Stimulated activated CD8-positive, alpha-beta memory T cell treated with anti-CD3 and anti-CD28 coated beads, Interleukin-7, amount 100 ng/mL, for 1 hour (primary cell): ENCODE data around the gene MYH3.

Experiments
- DNase-seq, 2 donors: peaks; one replicate each; pipeline ENCODE4 v3.0.0-alpha.2; 2020; ENCODE audit warnings: low read depth in 2 of 2

MYH3 gene

DNA sequence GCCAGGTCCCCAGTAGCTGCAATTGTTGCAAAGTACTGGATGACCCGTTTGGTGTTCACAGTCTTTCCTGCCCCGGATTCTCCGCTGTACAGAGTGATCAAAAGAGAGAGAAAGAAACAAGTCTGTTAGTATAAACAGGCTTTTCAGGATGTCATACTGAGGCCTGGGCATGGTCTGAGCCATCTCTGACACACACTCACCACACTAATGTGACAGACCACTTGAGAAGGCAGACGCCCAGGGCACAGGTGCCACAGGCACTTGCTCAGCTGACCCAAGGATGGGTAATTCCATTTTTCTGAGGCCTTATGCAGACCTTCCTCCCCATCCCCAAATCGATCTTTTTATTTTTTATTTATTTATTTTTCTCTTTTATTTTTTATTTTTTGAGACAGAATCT is 7.5 kb downstream of the MYH3 start:
- DNase-seq = no peak

DNA sequence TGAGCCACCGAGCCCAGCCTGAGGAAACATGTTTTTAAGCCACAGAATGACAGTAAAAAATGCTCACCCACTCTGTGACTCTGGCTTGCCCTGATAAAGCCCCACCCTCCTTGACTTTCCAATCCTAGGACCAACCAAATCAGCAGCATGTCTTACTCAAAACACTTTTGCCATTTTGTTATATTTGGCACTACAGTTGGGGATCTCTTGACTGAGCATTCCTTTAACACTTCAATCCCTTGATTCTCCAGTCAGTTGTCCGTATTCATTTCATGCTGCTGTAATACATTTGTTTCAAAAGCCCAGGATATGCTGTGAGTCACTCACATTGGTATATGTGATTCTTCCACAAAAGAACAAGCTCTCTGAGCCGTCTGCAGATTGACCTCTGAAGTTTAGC is 8.2 kb downstream of the MYH3 start:
- no peak for DNase-seq

DNA sequence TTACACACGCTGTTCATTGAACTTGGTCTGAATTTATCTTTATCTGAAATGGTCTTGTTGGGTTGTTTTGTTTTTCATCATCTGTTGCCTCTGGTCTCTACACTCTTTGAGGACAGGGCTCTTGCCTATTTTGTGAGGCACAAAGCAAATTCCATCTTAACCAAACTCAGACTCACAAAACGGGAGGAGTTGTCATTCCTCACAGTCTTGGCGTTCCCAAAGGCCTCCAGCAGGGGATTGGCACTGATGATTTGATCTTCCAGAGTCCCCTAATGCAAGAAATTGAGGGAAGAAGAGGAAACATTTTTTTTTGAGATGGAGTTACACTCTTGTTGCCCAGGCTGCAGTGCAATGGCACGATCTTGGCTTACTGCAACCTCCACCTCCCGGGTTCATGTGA is 8.7 kb downstream of the MYH3 start:
- no peak for DNase-seq

DNA sequence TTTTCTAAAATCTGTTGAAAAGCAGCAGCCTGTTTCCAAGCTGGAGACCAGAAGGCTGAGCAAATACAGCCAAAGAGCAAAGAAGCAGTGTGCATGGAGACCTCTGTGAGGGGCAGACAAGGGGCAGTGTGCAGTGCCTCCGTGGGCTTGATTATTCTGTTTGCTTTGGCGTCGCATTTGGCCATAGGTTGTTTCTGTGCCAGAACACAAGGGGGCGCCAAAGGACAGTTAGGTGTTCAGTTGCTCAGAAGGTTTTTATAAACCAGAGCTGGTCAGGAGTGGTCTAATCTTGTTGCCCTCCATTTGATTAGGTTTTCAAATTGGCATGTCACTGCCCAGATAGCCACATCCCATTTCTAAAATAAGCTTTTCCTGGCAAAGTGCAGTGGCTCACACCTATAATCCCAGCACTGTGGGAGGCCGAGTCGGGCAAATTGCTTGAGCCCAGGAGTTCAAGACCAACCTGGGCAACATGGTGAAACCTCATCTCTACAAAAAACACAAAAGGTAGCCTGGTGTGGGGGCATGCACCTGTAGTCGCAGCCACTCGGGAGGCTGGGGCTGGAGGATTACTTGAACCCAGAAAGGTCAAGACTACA is 10.6 kb downstream of the MYH3 start:
- peak; percentile 50 to 59 for DNase-seq

DNA sequence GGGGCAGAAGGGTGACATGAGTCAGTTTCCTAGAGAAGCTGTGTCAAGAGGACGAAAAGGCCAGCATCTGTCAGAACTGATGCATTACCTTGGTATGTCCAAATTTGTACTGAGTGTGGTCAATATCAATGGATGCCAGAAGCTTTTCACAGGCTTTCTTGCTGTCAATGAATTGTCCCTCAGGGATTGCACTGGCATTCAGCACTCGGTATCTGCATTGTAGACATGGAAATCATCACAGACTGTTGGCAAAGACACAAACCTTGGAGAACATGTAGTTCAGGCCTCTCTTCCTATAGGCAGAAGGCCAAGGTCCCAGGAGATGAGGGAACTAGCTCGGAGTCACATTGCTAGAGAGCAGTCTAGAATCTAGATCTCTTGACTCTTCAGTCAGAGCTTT is 16.6 kb downstream of the MYH3 start:
- DNase-seq = no peak

DNA sequence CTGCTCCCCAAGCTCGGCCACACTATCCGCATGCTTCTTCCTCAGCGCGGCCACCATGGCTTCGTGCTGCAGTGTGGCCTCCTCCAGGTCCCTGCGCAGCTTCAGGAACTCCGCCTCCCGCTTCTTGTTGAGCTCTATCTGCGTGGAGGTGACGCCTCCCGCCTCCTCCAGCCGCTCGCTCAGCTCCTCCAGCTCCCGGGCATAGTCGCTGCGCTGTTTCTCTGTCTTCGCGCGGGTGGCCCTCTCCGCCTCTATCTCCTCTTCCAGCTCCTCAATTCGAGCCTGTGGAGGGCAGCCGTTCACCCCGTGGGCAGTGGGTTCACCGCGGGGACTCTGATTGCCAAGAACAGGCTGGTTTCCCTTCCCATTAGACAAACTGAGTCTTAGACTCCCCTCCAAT is 19.0 kb downstream of the MYH3 start:
- no peak for DNase-seq

DNA sequence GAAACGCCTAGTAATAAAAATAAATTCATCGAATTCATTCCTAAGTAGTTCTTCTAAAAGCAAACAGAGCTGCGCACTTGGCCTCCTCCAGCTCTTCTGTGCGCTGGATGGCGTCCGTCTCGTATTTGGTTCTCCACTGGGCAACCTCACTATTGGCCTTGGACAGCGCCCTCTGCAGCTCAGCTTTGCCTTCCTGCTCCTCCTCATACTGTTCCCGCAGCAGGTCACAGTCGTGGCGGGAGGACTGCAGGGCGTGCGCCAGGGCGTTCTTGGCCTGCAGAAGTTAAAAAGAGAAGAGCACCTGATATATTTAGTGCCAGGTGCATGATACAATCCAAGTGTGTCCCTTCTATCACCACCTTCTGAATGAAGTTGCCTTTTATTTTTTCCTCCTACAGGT is 21.8 kb downstream of the MYH3 start:
- no peak for DNase-seq

DNA sequence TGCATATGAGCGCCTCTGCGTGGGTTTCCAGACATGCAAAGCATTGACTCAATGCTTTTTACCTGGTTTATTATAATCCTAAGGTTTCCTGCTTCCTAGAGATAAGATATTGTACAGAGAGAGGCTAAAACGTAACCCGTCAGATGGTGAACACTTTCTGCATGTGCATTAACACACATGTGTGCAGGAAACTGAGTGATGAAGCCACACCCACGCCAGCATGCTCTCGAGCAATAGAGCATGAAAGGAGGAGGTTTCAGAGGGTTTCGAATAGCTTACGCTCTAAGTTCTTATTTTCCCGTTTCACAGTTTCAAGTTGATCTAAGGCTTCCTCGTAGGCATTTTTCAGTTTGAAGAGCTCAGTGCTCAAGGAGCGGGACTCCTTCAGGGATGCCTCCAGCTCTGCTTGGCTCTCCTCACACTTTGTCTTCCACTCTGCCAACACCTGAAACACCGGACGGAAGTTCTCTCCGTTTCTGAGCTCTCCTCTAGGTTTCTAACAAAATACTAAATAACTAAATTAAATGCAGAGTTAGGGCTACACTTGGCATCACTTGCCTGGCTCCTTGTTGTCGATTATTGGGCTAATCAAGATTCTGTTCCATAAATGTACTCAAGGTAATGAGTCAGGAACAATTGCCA is 23.2 kb downstream of the MYH3 start:
- no peak for DNase-seq

DNA sequence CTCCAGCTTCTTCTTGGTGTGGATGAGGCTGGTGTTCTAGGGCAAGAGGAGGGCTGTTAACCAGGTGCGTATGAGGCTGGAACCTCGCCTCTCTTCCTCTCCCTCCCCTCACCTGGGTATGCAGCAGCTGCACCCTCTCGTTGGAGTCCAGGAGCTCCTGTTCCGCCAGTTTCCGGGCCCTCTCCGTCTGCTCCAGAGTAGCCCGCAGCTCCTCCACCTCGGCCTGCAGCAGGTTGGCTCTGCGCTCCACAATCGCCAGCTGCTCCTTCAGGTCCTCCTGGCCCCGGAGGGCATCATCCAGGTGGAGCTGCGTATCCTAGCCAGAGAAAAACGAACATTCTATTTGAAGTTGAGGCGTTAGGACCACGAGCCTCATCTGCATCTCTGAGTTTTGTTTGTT is 25.4 kb downstream of the MYH3 start:
- DNase-seq = no peak

DNA sequence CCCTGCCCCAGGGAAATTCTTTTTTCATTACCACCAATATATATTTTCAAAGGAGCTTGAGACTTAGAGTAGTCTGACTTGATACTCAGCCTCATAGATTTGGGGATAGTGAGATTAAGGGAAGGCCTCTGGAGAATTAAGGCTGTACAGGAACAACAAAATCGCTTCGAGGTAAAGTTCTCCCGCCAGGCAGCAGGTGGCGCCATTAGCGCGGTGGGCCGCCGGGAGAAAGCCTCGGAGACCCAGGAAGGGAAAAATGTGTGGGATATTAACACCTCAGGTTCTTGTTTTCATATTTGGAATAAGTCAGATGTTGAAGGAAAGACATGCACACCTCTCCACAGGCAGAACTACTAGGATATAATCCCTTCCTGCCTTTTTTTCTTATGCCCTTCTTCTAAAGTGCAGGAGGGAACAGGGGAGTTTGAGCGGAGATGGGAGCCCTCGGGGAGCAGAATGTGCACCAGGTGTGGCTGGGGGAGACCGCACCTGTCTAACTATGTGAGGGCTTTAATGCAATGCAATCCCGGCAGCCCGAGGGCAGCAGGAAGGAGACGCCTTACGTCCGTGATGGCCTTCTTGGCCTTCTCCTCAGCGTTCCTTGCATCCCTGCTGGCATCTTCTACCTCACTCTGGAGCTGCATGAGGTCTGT is 25.9 kb downstream of the MYH3 start:
- no peak for DNase-seq

DNA sequence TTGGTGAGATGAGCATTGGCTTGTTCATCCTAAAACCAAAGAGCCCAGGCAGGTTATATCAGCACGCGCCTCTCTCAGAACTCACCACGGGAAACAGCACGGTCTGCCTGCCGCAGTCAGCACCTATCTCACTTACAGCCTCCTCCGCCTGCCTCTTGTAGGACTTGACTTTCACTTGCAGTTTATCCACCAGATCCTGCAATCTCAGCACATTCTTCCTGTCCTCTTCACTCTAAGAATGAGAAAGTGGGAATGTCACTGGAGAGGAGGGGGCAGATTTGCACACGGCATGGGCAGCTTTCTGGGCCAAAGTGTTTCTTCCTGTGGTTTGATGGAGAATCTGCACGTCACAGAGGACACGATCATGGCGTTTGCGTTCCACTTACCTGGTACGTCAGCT is 27.4 kb downstream of the MYH3 start:
- DNase-seq = no peak

DNA sequence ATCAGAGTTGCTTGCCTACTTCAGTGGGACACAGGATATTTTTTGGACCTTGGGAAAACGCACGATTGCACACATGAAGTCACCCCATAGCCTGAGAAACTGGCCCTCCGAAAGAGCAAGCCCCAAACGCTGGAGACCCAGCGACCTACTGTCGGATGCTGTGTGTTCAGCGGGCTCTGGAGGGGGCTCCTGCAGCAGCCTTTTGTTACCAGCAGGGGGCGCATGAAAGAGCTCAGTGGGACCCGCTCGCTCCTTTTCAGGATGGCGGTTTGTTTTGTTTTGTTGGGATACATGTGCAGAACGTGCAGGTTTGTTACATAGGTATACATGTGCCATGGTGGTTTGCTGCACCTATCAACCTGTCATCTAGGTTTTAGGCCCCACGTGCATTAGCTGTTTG is 28.4 kb downstream of the MYH3 start:
- DNase-seq = no peak

DNA sequence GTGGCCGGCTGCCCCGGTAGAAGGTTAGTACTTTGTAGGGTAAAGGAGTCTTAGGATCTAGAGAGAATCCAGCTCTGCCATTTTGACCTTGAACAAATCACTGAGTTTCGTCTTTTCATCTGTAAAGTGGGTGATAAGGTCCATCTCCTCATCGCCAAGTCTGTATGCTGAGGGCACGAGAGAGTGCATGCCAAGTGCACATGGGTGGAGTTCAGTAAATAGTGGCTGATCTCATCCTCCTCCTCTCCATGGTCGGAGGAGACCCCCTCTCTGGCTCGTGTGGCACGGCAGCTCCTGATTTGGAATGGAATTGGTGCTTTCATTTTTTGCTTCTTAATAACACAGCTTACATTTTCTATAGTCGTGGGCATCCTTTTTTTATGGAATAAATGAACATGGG is 30.7 kb downstream of the MYH3 start:
- DNase-seq = no peak

DNA sequence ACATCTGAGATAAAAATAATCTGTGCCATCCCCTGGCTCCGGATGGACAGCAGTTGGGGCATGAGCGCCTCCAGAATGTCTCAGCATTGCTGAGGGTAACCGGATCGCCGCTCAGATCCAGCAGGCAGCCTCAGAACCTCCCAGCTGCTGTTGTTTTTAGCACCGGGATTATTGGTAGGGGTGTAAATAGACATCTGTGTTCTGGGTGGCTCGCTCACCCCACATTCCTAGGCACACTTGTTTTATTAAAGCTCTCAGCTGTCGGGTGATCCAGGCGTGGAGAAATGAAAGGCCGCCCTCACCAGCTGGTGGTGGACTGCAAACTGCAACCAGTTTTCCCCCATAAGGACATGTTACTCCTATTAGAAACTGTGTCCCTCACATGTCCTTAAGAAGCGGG is 32.1 kb downstream of the MYH3 start:
- no peak for DNase-seq

DNA sequence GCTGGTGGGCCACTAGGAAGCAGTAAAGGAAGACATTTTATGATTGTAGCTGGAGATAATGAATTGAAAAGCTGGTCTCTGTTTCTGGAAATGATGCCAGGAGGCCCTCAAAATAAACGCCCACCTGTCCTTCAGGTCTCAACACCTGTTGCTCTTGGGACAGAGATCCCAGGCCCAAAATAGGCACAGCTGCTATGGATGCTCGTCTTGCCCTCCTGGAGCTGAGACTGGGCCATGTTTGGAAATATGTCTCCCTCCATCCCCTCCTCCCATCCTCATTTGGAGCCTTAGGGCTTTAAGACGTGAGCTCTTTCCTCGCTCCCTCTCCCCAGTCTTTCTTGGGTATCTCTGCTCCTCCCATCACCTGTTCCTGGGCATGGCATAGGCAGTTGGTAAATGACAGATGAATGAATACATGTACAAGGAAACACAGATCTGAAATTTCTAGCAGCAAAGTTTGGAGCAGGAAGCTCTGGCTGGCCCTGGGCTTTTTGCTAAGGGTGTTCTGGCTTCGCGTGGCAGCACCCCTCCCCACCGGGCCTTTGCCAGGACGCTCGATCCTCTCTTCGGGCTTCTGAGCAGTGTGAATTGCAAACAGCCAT is 33.3 kb downstream of the MYH3 start:
- no peak for DNase-seq

DNA sequence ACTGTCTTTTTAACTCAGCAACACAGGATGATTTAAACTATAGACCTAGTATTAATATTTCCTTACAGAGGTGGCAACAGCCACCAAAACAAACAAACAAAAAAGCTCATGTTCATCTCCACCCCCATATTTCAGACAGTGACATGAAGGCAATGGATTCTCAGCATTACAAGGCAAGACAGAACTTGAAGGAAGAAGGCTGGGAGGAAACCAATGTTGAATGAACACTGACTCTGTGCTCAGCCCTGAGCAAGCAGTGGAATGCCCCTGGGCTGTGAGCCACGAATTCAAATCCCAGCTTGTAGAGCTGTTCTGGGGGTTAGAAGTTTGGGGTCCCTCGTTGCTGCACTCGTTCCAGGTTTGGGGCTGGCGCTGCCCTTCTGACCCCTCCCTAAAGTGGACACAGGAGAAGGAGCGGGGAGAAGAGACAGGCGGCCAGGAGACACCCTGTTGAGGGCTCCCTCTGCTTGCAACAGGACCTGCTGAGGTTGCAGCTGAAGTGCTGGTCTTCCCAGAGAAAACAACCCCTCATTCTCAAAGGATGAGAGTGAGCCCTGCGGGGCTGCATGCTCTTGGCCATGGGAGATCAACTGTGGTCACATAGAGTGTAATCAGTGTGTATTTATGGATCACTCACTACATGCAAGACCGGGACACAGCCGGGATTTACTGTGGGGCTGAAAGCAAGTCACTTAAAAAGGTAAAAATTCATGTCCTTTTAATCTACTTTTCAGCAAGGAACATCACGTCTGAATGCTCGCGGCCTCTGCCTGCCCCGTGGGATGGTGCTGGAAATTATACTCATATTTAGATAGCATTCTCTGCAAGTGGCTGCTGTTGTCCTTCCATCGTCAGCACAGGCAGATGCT is 34.3 kb downstream of the MYH3 start:
- DNase-seq = no peak

DNA sequence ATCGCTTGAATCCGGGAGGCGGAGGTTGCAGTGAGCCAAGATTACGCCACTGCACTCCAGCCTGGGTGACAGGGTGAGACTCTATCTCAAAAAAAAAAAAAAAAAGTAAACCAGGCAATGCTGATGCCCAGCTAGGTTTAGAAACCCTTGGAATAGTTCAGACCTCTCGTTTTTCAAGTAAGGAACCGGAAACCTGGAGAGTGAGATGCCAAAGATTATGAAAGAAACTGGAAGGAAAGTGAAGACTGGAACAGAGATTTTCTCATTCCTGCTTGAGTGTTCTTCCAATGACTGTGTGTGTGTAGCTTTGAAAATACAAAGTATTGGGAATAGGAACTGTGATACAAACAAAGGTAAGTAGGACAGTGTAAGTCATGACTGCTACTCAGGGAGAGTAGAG is 35.7 kb downstream of the MYH3 start:
- no peak for DNase-seq

DNA sequence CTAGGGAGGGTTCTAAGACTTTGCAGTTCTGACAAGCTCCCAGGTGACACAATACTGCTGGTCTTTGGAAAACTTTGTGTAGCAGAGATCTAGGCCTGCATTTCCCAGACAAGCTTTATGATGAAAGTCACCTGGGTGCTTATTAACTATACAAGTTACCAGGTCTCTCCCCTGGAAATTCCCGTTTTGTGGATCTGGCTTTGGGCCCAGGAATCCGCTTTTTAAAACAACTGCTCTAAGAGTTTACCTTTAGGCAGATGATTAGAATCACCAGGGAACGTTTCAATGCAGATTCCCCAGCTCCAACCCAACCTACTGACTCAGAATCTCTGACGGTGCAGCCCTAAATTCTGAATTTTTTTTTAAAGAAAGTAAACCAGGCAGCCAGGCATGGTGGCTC is 36.3 kb downstream of the MYH3 start:
- no peak for DNase-seq

DNA sequence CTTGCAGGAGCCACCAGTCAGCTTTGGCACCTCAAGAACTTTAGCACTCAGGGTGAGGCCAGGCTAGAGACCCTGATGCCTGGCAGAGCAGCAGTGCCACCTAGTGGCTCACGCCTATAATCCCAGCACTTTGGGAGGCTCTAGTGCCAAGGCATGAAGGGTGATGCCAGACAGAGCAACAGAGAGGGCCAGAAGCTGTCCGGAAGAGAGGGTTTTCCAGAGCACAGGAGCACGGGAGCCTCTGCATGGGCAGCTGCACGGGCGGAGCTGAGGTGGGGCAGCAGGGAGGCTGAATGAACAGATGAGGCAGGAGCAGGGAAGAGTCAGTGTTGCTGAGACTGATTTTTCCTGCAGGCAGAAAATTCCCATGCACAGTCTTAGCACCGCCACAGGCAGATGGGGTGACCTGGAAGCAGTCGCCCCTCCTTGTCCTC is 38.9 kb downstream of the MYH3 start:
- peak in 1 of 2 donors; percentile 23 for DNase-seq

DNA sequence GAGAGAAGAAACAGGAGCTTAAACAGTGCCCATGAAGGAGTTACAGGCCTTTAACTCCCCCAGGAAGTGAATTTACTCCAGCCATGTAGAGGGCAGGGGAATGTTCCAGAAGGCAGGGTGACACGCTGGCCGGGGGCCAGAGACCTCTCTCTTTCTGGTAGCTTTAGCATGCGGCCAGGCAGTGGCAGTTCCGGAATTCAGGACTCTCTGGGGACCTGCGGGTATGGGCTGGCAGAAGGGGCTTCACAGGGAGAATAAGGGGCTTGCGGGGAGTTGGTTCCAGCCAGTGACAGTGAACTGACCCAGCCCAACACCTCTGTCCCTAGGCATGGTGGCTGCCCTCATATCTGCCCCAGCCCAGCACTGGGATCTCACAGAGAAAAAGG is 40.0 kb downstream of the MYH3 start:
- no peak for DNase-seq

DNA sequence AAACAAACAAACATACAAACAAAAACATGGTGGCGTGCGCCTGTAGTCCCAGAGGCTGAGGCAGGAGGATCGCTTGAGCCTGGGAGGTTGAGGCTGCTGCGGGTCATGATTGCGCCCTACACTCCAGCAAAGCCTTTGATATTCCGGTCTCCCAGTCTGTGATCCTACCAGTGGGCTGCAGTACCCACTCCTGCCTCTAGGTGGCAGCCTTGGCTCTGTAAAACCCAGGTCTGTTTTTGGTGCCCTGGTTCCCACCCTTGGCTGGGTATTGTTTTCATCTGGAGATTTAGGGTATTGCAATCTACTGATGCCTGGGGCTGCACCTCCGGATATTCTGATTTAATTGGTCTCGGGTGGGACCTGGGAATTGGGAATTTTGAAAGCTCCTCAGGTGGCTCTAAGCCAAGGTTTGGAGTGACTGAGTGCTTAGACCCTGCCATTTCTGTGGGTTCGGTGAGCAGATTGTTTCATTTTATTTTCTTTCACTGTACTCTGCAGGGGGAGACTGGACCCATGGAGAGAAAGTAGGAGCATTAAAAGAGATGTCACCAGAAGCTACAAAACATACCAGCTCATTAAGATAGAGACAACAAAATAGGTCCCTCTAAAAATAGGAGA is 40.5 kb downstream of the MYH3 start:
- DNase-seq = peak; percentile 45 to 57
